ENCODE measurements around the gene USP15.

USP15 gene

DNA sequence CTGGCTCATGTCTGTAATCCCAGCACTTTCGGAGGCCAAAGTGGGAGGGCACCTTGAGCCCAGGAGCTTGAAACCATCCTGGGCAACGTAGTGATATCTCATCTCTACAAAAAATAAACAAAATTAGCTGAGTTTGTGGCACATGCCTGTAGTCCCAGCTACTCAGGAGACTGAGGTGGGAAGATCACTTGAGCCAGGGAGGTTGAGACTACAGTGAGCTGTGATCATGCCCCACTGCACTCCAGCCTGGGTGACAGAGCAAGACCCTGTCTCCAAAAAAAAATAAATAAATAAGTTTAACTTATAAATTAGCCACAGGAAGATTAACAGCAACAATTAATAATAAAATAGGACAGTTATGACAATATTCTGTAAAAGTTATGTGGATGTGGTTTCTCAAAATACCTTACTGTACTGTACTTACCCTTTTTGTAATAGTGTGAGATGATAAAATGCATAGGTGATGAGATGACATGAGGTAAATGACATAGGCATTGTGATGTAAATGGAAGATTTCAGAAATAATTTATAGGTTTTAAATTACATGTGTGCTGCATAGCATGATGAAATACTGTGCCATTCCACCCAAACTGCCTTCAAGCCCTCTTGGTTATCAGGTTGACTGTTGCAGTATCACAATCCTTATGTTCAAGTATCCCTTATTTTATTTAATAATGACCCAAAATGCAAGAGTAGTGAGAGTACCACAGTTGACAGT, 22.0 kb downstream of the USP15 start:
- ATAC-seq (peak; percentile 26), DNase-seq (no peak)

GRCh38 chr12:62284749-62285148, 24.5 kb downstream of the USP15 start:
- DNase-seq (no peak), ATAC-seq (no peak)

- ATAC-seq (no peak), DNase-seq (no peak)
These were observed 25.1 kb downstream of the USP15 start for GRCh38 chr12:62285284-62285683.

DNA sequence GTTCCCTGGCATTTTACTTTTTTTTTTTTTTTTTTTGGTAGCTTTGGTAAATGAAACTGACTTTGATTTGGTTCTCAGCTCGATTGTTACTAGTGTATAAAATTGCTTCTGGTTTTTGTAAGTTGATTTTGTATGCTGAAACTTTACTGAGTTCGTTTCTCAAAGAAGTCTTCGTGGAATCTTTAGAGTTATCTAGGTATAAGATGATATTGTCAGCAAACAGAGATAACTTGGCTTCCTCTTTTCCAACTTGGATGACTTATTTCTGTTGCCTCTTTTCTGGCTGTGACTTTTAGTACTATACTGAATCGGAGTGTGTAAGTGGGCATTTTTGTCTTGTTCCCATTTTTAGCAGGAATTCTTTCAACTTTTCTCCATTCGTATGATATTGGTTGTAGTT, 28.1 kb downstream of the USP15 start:
- no peak for ATAC-seq
- DNase-seq = no peak

DNA sequence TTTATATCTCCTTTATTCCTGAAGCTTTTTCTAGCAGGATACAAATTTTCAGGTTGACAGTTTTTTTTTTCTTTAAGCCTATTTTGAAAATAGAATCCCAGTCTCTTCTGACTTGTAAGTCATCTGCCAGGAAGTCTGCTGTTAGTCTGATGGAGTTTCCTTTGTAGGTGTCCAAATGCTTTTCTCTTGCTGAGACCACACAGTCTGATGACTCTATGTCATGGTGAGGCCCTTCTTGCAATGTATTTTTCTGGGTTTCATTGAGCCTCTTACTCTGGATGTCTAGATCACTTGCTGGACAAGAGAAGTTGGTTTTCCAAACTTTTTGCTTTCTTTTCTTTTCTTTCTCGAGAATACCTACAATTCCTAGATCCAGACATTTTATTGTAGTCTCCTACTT, 30.6 kb downstream of the USP15 start:
- DNase-seq (no peak), ATAC-seq (no peak)

DNA sequence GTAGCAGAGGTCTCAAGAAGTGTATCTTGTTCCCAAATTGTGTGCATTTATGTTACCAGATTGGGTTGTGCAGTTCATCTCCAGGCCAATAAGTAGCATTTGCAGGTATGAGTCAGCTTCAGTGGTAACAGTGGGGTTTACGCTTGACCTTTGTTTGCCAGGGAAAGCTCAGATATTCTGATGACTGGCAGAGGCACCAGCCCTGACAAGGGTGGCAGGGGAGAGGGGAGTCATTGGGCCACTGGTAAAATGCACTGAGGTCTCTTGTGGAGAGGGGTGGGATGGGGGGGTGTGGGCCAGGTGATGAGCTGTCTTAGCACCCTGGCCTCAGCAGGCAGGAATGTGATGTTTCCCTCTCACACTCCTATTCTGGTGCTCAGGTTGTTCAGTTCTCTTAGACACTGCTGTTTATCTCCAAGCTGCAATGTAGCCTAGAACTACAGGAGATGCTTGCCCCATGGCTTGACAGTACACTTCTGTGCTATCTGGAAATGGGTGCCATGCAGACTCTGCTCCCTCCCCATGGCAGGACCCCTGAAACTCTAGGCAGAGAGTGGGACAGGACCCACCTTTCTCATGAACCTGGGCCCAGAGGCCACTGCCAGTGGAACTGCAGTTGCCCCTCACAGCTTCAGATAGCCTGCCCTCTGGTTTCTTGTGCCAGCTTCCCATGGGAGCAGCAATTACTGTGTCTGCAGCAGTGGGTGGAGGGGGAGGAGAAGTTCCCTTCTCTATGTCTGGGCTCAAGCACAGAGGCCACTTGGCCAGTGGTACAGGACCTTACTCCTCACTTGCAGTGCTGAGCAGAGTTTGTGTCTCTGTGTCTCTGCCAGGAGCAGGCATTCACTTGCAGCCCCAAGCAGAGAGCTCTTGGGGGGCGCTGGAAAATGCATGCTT, 31.9 kb downstream of the USP15 start:
- DNase-seq = peak; percentile 57
- ATAC-seq = peak; percentile 98

DNA sequence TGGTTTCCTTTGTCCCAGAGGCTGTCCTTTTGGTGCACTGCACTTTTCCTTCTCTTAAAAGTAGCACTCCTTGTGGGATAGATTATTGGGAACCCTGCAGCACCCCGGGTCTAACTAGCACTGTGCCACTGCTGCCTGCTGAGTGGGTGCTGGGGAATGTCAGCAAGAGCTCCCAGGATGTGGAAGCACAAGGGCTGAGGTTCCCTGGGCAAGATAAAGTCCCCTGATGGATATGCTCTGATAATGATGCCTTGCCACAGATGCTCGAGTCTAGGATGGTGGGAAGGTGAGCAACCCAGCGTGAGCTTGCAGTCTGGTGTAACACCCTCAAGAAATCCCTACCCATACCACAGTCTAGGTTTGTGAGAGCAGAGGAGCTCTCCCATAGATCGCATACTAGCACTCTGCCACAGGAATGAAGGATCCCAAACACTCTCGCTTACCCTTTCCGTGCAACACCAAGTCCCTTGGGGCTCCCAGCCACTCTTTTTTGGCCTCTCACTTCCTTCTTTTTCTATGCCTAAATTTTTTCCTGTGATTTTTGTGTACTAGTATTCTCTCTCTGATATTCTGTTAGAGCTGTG, 32.6 kb downstream of the USP15 start:
- no peak for DNase-seq
- no peak for ATAC-seq

GRCh38 chr12:62294378-62294777, 34.2 kb downstream of the USP15 start:
- ATAC-seq (no peak), DNase-seq (no peak)

DNA sequence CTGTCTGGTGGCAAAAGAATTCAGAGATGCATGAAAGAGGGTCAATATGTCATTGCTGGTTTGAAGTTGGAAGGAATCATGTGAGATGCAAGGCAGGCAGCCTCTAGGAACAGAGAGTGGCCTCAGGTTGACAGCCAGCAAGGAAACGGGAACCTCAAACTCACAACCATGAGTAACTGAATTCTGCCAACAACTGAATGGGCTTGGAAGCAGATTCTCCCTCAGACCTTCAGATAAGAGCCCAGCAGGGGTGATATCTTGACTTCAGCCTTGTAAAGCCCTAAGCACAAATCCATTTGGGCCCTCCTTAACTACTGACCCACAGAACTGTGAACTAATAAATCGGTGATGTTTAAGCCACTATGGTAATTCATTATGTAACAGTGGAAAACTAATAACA, 35.8 kb downstream of the USP15 start:
- DNase-seq (no peak), ATAC-seq (no peak)

GRCh38 chr12:62297321-62297720, 37.1 kb downstream of the USP15 start:
- DNase-seq (no peak), ATAC-seq (no peak)

GRCh38 chr12:62299617-62300016, 39.4 kb downstream of the USP15 start:
- ATAC-seq (no peak), DNase-seq (no peak)

DNA sequence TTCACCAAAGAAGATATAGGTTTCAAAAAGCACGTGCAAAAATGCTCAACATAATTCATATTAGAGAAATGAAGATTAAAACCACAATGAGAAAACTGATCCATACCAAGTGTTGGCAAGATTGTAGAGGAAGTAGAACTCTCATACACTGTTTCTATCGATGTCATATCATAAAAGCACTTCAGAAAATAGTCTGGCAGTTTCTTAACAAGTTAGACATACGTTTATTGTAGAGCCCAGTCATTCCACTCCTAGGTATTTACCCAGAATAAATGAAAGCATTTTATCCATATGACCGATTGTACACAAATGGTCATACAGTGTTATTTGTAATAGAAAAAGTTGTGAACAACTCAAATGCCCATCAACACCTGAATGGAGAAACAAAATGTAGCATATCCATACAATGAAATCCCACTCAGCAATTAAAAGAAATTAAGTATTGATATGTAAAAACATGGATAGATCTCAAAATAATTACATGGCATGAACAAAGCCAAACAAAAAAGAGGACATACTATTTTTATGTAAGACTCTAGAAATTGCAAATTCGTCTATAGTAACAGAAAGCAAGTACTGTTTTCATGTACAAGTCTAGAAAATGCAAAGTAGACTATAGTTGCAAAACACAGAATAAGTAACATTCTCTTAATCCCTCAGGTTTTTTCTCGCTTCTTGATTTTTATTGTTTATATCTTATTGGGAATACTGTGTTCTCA, 41.0 kb downstream of the USP15 start:
- DNase-seq (no peak), ATAC-seq (no peak)

GRCh38 chr12:62301799-62302133, 41.6 kb downstream of the USP15 start:
- DNase-seq = no peak
- no peak for ATAC-seq

DNA sequence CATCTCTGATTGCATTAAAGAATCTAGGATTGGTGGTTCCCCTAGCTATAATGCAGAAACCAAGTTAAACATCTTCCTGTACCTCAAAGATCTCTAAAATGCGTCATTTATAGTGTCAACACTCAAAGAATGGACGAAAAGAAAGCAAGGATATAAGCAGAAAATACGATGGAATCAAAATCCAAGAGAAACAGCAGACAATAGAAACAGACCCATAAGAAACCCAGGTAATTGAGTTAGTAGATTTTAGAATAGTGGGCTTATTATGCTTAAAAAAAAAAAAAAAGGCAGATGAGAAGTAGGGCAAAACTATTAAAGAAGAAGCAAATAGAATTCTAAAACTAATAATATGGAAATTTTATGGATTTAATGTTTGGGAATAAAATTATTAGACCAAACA, 44.4 kb downstream of the USP15 start:
- DNase-seq (no peak), ATAC-seq (no peak)

GRCh38 chr12:62305778-62306177, 45.6 kb downstream of the USP15 start:
- no peak for DNase-seq
- no peak for ATAC-seq

GRCh38 chr12:62306569-62307530, 46.6 kb downstream of the USP15 start:
- DNase-seq (no peak), ATAC-seq (peak; percentile 51)

DNA sequence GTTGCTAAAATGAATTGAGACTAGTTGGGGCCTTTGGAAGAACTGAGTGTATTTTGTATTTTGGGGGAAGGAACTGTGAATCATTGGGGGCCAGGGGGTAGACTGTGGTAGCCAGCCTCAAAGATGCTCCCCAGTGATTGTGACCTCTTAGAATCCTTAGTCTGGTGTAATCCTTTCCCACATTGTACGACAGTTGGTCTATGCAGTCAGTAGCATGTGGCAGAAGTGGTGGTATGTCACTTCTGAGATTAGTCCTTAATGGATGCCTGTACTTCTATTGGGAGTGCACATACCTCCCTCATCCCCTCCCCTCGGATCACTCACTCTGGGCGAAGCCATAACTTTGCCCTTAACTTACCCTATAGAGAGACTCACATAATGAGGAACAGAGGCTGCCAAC, 48.0 kb downstream of the USP15 start:
- ATAC-seq (peak; percentile 92), DNase-seq (peak; percentile 27)

DNA sequence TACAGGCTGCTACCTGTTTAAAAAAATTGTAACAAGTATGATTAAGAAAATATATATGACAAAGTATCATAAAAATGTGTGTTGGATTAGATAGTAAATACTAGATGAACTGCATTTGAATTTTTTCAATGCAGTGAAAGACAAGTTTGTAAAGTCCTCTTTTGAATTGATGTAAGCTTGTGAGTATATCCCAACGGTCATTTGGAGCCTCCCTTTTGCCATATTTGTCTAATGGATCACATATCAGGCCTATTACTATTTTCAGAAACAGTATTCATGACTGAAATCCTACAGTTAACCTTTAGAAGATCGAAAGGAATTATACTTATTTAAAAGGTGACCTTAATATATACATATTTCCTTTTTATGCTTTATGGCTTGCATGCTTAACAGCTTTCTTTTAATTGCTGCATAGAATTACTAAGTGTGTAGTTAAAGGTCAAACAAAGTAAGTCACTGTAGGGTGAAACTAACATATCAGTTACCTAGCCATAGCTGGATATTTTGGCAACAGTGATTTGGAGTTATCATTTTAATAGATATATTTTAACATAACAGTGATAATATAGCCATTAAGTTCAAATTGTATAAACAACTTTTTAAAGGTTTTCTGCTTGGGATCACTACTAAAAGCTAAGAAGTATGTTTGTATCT, 53.6 kb downstream of the USP15 start:
- ATAC-seq (no peak), DNase-seq (no peak)

DNA sequence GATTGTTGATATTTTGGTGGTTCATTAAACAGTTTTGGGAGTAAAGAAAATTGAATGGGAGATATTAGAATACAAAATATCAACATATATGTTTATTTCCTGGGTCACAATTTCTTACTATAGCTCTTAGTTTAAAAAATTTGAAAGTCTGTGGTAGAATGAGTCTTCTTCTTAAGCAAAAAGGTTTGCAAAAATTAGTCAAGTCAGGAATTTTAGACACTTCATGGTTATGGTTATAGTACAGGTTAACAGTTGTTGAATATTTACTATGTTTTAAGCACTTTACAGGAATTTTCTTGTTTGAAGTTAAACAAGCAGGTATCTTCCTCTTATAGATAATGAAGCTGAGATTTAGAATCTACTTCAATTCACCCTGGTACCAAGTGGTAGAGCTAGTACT, 56.8 kb downstream of the USP15 start:
- ATAC-seq (no peak), DNase-seq (no peak)

DNA sequence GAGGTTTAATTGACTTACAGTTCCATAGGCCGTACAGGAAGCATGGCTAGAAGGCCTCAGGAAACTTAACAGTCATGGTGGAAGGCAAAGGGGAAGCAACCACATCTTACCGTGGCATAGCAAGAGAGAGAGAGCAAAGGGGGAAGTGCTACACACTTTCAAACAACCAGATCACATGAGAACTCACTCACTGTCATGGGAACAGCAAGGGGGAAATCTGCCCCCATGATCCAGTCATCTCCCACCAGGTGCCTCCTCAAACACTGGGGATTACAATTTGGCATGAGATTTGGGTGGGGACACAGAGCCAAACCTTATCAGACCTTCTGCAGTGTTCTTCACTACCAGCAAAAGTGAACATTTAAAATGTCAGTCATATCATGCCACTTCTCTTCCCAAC, 58.9 kb downstream of the USP15 start:
- DNase-seq (no peak), ATAC-seq (no peak)

DNA sequence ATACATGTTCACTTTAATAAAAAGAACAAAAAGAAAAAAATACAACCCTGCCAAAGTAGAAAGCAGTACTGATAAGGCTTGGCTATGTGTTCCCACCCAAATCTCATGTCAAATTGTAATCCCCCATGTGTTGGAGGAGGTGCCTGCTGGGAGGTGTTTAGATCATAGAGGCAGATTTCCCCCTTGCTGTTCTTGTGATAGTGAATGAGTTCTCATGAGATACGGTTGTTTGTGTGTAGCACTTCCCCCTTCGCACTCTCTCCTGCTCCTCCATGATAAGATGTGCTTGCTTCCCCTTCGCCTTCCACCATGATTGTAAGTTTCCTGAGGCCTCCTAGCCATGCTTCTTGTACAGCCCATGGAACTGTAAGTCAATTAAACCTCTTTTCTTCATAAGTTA, 59.9 kb downstream of the USP15 start:
- no peak for ATAC-seq

More for the DNA sequence above, 59.9 kb downstream of the USP15 start:
- no peak for DNase-seq

All from stimulated activated naive CD8-positive, alpha-beta T cell treated with anti-CD3 and anti-CD28 coated beads, Interleukin-15, Interleukin-2, amounts not matched to agents 100 U/mL and 50 U/mL, for 24 hours (primary cell).